ENCODE results near the gene CLCN3.
"Not testable (repeated sequence)": the region's sequence is repeated elsewhere in the genome, so short reads cannot be mapped to it uniquely, and the experiment has no call there.

The CLCN3 gene

GRCh38 chr4:169618286-169618685 lies 2.1 kb upstream of the CLCN3 start:
- no peak for DNase-seq

- no peak for DNase-seq
Measured at GRCh38 chr4:169618986-169619385, 1.4 kb upstream of the CLCN3 start.

- peak; percentile 34 for DNase-seq
Measured at GRCh38 chr4:169619518-169619957, 840 bp upstream of the CLCN3 start.

DNA sequence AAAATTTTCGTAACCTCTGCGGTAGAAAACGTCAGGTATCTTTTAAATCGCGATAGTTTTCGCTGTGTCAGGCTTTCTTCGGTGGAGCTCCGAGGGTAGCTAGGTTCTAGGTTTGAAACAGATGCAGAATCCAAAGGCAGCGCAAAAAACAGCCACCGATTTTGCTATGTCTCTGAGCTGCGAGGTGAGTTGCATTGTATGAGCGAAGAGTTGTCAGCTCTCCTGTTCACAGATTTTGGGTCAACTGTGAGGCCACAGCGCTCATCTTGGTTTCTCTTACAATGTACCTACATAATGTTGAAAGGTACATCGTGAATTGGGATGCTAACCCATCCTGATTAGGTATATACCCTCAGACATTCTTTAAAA lies 486 bp downstream of the CLCN3 start:
- DNase-seq: no peak

DNA sequence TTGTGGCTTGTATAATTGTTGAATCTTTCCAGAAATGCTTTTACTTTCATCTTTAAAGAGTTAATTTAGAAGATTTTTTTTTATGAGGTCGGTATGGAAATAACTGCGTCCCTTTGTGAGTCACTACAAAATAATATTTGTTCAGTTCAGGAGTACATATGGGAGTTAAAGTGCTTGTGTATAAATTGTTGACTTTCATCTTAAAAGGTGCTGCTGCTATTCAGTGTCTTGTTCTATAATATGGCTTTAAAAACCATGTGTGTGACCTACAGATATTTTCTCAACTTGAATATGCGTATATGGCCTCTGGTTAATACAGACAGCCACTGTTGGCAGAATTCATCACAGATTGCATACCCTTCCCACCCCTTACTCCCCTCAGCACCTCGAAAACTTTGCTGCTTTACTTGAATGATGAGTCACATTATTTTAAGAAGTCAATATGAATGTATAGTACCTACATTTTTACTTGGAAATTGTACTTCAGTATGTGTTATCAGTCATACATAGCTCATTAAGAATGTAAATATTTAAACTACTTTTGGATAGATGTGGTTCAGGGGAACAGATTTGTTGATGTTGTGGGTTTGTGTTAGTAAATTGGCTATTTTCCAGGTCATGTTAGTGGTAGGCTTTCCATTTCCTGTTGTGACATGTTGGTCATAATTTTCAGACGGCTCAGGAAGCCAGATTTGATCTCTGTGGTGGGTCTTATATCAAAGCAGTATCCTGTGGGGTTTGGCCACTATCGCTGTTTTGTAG lies 1.5 kb downstream of the CLCN3 start:
- no peak for DNase-seq

GRCh38 chr4:169622566-169622965 lies 2.2 kb downstream of the CLCN3 start:
- no peak for DNase-seq

GRCh38 chr4:169624012-169624411 lies 3.6 kb downstream of the CLCN3 start:
- DNase-seq: not testable (repeated sequence)

DNA sequence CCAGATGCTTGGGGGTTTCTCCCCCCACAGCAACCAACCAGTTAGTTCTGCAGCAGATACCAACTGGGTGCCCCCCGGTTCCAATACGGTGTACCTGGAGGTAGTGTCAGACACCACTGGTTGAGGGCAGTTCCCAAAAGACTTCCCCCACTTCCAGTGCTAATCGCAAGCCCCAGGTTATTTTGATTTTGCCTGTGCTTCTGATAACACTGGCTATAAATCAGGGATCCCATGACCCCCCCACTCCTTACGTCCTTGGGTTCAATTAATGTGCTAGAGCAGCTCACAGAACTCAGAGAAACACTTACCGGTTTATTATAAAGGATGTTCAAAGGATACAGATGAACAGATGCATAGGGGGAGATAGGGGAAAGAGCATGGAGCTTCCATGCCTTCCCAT lies 5.5 kb downstream of the CLCN3 start:
- no peak for DNase-seq

DNA sequence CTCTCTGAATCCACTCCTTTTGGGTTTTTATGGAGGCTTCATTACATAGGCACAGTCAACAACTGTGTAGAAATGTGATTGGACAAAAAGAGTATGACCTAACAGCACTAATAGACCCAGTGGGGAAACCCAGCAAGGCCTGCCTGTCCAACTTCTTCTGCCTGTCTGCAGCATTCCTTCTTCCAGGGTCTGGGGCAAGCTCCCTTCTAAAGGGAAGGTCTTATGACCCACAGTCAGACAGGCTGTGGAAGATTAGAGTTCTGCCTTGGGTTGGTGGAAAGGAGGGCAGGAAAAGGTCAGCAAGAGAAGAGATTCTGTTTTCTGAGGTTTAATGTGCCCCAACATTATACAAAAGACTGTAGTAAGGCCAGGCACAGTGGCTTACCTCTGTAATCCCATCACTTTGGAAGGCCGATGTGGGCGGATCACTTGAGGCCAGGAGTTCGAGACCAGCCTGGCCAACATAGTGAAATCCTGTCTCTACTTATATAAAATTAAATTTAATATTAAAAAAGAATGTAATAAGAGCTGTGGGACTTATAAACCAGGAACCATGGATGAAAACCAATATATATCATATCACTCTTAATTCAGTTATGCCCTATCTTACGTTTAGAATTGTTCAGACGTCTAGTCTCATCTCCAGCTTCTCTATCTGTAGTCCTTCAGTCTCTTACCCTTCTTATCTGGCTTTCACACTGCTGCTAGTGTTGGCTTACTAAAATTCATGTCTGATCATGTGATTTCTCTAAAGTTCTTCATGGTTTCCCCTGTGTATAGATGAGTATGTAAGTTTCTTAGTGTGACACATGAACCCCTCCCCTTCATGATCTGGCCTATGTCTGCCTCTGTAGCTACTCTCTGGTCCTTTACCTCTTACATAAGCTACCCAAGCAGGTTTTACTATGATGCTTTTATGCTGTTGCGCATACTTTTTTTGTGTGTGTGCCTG lies 6.2 kb downstream of the CLCN3 start:
- DNase-seq: no peak

DNA sequence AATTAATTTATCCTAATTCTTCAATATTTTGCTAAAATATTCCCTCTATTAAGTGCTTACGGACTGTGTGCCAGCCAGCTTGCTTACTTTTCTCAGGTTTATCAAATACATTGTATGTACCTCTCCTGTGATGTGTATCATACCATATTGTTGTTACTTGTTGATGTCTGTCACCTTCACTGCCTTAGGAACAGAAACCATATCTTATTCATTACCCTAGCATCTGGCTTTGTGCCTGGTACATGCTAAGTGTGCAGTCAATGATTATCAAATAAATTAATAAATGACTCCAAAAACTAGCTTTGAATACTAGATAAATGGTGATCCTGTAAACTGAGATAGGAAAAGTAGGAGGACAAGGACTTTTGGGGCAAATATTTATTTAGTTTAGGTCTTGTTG lies 6.9 kb downstream of the CLCN3 start:
- no peak for DNase-seq

- DNase-seq: no peak
Measured at GRCh38 chr4:169628579-169628978, 8.2 kb downstream of the CLCN3 start.

GRCh38 chr4:169630069-169630468 lies 9.7 kb downstream of the CLCN3 start:
- DNase-seq: no peak

DNA sequence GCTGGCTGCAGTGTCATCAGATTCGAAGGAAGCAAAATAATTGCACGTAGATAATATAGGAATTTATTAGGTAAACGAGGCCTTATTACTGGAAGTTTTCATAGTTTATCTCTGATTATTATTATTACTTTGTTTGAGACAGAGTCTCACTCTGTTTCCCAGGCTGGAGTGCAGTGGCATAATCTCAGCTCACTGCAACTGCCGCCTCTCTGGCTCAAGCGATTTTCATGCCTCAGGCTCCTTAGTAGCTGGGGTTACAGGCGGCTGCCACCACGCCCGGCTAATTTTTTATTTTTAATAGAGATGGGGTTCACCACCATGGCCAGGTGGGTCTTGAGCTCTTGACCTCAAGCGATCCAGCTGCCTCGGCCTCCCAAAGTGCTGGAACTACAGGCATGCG lies 12.5 kb downstream of the CLCN3 start:
- DNase-seq: no peak

DNA sequence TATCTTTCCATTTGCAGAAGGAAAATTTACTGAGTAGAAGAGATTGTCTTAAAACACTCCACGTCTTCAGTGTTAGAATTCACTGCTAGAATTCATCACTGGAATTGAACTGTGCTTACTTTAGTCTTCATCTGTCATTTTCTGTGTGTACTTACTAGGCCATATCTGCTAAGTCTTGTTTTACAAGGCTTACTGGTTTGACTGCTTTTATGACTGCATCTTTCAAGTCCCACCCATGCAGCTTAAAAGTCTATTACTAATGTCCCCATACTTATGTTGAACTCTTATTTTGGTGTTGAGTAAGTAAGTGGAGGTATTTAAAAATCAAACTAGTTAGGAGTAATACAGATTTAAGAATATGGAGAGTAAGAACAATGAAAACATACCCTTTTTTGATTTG lies 14.6 kb downstream of the CLCN3 start:
- DNase-seq: no peak

GRCh38 chr4:169640261-169640870 lies 20.0 kb downstream of the CLCN3 start:
- no peak for DNase-seq

GRCh38 chr4:169644802-169645201 lies 24.4 kb downstream of the CLCN3 start:
- no peak for DNase-seq

- no peak for DNase-seq
Measured at GRCh38 chr4:169645627-169646026, 25.2 kb downstream of the CLCN3 start.

- no peak for DNase-seq
Measured at GRCh38 chr4:169649545-169650226, 29.3 kb downstream of the CLCN3 start.

DNA sequence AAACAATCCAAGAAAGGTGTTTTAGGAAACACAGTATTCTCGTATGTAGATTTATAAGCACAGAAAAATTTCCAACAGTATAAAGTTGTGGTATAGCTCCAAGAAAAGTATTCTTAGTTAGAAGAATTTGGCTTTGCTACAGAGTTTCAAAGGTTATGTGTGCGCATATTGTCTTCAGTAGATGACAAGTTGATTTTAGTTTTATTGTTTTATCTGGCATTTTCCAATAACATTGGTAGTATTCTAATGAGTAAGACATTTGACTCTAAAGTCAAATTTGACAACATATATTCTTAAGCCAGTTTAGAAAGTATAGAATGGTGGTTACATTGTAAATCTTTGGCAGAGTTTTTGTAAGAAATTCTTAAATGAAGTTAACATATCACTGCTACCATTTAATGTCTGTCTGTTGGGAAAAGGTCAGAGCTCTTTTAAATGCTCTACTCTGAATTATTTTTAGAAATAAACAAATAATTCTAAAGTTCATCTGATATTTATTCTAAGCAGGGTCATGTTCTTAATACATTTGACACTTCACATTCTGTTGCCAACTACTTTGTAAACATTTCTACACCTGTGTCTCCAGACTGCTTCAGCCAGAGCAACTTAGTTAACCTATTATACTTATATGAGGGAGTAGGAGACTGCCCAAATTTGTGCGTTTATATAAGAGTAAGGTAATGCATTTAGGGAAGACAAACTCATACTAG lies 30.0 kb downstream of the CLCN3 start:
- no peak for DNase-seq

- no peak for DNase-seq
Measured at GRCh38 chr4:169652535-169652934, 32.2 kb downstream of the CLCN3 start.

- no peak for DNase-seq
Measured at GRCh38 chr4:169655401-169655800, 35.0 kb downstream of the CLCN3 start.

GRCh38 chr4:169657470-169658107 lies 37.2 kb downstream of the CLCN3 start:
- no peak for DNase-seq

All from T-helper 9 cell (primary cell).